Diencephalon (tissue), 1 donor: ENCODE results near the gene CCDC77. TPM values are rescaled to one million over a fixed set of nuclear protein-coding genes. Genes with fewer than 3 reads are reported as not detected.

ENCODE experiments used
- total RNA-seq: library from RNA; depleted of rRNA; stranded (reverse); fragments of >200 nt; gene quantifications from one replicate; pipeline ENCODE4 v1.2.3, GENCODE V29; 2014

The CCDC77 gene
- total RNA-seq: 15.2 TPM

GRCh38 chr12:401235-402028 lies at the start of gene CCDC77:
CCDC77 (plus strand) TSS chr12:401644; CDS start chr12:409384, 7,740 bp downstream.

GRCh38 chr12:389142-390096 lies 12.0 kb upstream of the CCDC77 start, which contains the start of gene KDM5A:
KDM5A (minus strand) TSS chr12:389320; CDS start chr12:389091, 229 bp downstream.

GRCh38 chr12:459430-460258 lies 58.2 kb downstream of the CCDC77 start, which contains the start of gene B4GALNT3:
B4GALNT3 (plus strand) TSS chr12:459939; CDS start chr12:460377, 438 bp downstream.

Other genes with a start within 250 kb of the CCDC77 start
- 11.8 TPM for gene SLC6A12, start 187.5 kb upstream of the CCDC77 start, total RNA-seq
- gene SLC6A13, start 138.8 kb upstream of the CCDC77 start, total RNA-seq: 17.8 TPM
- 56.3 TPM for gene KDM5A, start 12.3 kb upstream of the CCDC77 start, total RNA-seq
- 3.0 TPM for gene B4GALNT3, start 58.3 kb downstream of the CCDC77 start, total RNA-seq